ENCODE measurements around the gene ARHGAP32.

The ARHGAP32 gene

GRCh38 chr11:128936606-128937251, 255.4 kb downstream of the ARHGAP32 start:
- Histone ChIP-seq H3K4me1 (ENCODE audit: control insufficient read depth, low read depth, low read length) (peaks cover 15% of the 10 kb centered on the region), H3K9me3 (ENCODE audit: control insufficient read depth, low read depth, low read length) (no peaks in the 10 kb centered on the region), H3K27me3 (ENCODE audit: control insufficient read depth, insufficient read depth, low read length) (peaks cover 13% of the 10 kb centered on the region), H3K4me3 (ENCODE audit: low read length) (no peak overlapping the region), H3K27ac (ENCODE audit: low read length) (peak overlapping the region; percentile 78), H3K36me3 (ENCODE audit: control insufficient read depth, low read depth, low read length) (no peaks in the 10 kb centered on the region), H3K9ac (ENCODE audit: low read length) (peak overlapping the region; percentile 42)

GRCh38 chr11:128934926-128935325, 257.2 kb downstream of the ARHGAP32 start:
- Histone ChIP-seq H3K9ac (ENCODE audit: low read length) (no peak overlapping the region), H3K4me1 (ENCODE audit: control insufficient read depth, low read depth, low read length) (peaks cover 17% of the 10 kb centered on the region), H3K4me3 (ENCODE audit: low read length) (no peak overlapping the region), H3K9me3 (ENCODE audit: control insufficient read depth, low read depth, low read length) (no peaks in the 10 kb centered on the region), H3K36me3 (ENCODE audit: control insufficient read depth, low read depth, low read length) (no peaks in the 10 kb centered on the region), H3K27ac (ENCODE audit: low read length) (no peak overlapping the region), H3K27me3 (ENCODE audit: control insufficient read depth, insufficient read depth, low read length) (peaks cover 19% of the 10 kb centered on the region)

- Histone ChIP-seq H3K4me1 (ENCODE audit: control insufficient read depth, low read depth, low read length) (peaks cover 23% of the 10 kb centered on the region), H3K36me3 (ENCODE audit: control insufficient read depth, low read depth, low read length) (no peaks in the 10 kb centered on the region), H3K9ac (ENCODE audit: low read length) (no peak overlapping the region), H3K27ac (ENCODE audit: low read length) (no peak overlapping the region), H3K9me3 (ENCODE audit: control insufficient read depth, low read depth, low read length) (no peaks in the 10 kb centered on the region), H3K27me3 (ENCODE audit: control insufficient read depth, insufficient read depth, low read length) (peaks cover 25% of the 10 kb centered on the region), H3K4me3 (ENCODE audit: low read length) (no peak overlapping the region)
These were observed 257.8 kb downstream of the ARHGAP32 start for GRCh38 chr11:128934351-128934750.

GRCh38 chr11:128933481-128934178, 258.5 kb downstream of the ARHGAP32 start:
- peaks cover 25% of the 10 kb centered on the region for H3K4me1 ChIP-seq (ENCODE audit: control insufficient read depth, low read depth, low read length)
- no peaks in the 10 kb centered on the region for H3K36me3 ChIP-seq (ENCODE audit: control insufficient read depth, low read depth, low read length)
- no peak overlapping the region for H3K4me3 ChIP-seq (ENCODE audit: low read length)
- H3K27ac ChIP-seq (ENCODE audit: low read length): no peak overlapping the region
- H3K9ac ChIP-seq (ENCODE audit: low read length): no peak overlapping the region
- H3K27me3 ChIP-seq (ENCODE audit: control insufficient read depth, insufficient read depth, low read length): peaks cover 32% of the 10 kb centered on the region
- H3K9me3 ChIP-seq (ENCODE audit: control insufficient read depth, low read depth, low read length): no peaks in the 10 kb centered on the region

- no peak overlapping the region for H3K27ac ChIP-seq (ENCODE audit: low read length)
- H3K27me3 ChIP-seq (ENCODE audit: control insufficient read depth, insufficient read depth, low read length): peaks cover 52% of the 10 kb centered on the region
These were observed 260.5 kb downstream of the ARHGAP32 start for GRCh38 chr11:128931668-128932067.

DNA sequence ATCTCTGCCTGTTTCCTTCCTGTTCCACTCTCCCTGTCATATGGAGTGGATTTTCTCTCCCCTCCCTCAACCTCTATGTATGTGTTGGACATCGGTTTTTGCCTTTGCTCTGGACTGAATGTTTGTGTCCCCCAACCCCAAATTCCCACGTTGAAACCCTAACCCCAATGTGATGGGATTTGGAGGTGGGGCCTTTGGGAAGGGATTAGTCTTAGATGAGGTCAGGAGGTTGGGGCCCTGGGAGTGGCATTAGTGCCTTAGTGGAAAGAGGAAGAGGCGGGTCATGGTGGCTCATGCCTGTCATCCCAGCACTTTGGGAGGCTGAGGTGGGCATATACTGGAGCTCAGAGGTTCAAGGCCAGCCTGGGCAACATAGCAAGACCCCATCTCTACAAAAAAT, 261.1 kb downstream of the ARHGAP32 start:
- peaks cover 58% of the 10 kb centered on the region for H3K27me3 ChIP-seq (ENCODE audit: control insufficient read depth, insufficient read depth, low read length)
- no peaks in the 10 kb centered on the region for H3K9me3 ChIP-seq (ENCODE audit: control insufficient read depth, low read depth, low read length)
- no peaks in the 10 kb centered on the region for H3K36me3 ChIP-seq (ENCODE audit: control insufficient read depth, low read depth, low read length)
- H3K27ac ChIP-seq (ENCODE audit: low read length): no peak overlapping the region
- peaks cover 31% of the 10 kb centered on the region for H3K4me1 ChIP-seq (ENCODE audit: control insufficient read depth, low read depth, low read length)
- H3K9ac ChIP-seq (ENCODE audit: low read length): no peak overlapping the region
- no peak overlapping the region for H3K4me3 ChIP-seq (ENCODE audit: low read length)

More at GRCh38 chr11:128931668-128932067, 260.5 kb downstream of the ARHGAP32 start:
- Histone ChIP-seq H3K4me1 (ENCODE audit: control insufficient read depth, low read depth, low read length) (peaks cover 30% of the 10 kb centered on the region), H3K9me3 (ENCODE audit: control insufficient read depth, low read depth, low read length) (no peaks in the 10 kb centered on the region), H3K4me3 (ENCODE audit: low read length) (no peak overlapping the region), H3K9ac (ENCODE audit: low read length) (no peak overlapping the region), H3K36me3 (ENCODE audit: control insufficient read depth, low read depth, low read length) (no peaks in the 10 kb centered on the region)

DNA sequence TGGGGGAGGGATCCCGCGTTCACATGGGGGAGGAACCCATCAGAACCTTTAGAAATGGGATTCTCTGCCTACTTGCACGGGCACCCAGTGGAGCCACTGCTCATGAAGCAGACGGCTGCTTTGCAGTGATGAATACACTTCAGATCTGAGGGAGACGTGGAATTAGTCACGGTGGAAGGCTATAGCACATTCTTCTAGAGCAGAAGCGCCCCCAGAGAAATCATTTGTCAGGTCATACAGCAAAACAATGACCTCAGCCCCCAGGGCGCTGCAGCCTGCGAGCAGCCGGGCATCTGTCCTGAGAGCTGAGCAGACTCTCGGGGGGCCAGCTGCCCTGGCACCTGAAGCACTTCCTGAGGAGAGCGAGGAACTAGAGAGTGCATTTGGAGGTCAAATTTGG, 262.1 kb downstream of the ARHGAP32 start:
- H3K9me3 ChIP-seq (ENCODE audit: control insufficient read depth, low read depth, low read length): no peaks in the 10 kb centered on the region
- peaks cover 35% of the 10 kb centered on the region for H3K4me1 ChIP-seq (ENCODE audit: control insufficient read depth, low read depth, low read length)
- H3K27me3 ChIP-seq (ENCODE audit: control insufficient read depth, insufficient read depth, low read length): peaks cover 69% of the 10 kb centered on the region
- H3K4me3 ChIP-seq (ENCODE audit: low read length): no peak overlapping the region
- H3K36me3 ChIP-seq (ENCODE audit: control insufficient read depth, low read depth, low read length): no peaks in the 10 kb centered on the region
- no peak overlapping the region for H3K27ac ChIP-seq (ENCODE audit: low read length)
- H3K9ac ChIP-seq (ENCODE audit: low read length): no peak overlapping the region

DNA sequence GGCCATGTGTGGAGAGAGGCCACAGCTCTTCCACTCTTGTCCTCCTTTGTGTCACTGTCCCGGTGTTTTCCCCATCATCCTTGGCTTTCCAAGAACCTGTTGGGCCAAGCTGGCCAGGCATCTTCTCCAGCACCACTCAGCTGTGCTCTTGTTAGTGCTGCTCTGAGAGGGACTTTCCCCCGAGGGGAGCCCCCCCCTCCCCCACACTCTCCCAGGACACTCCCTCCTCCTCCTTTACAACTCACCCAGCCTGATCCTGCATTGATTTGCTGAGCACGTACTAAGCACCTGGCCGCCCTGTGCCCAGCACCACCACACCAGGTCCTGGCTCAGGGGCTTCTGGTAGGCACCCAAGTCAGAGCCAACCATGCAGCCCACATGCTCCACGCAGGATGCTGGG, 262.7 kb downstream of the ARHGAP32 start:
- H3K36me3 ChIP-seq (ENCODE audit: control insufficient read depth, low read depth, low read length): no peaks in the 10 kb centered on the region
- no peak overlapping the region for H3K27ac ChIP-seq (ENCODE audit: low read length)
- H3K9ac ChIP-seq (ENCODE audit: low read length): no peak overlapping the region
- H3K4me1 ChIP-seq (ENCODE audit: control insufficient read depth, low read depth, low read length): peaks cover 38% of the 10 kb centered on the region
- peaks cover 73% of the 10 kb centered on the region for H3K27me3 ChIP-seq (ENCODE audit: control insufficient read depth, insufficient read depth, low read length)
- H3K9me3 ChIP-seq (ENCODE audit: control insufficient read depth, low read depth, low read length): no peaks in the 10 kb centered on the region
- H3K4me3 ChIP-seq (ENCODE audit: low read length): no peak overlapping the region

GRCh38 chr11:128928400-128928799, 263.7 kb downstream of the ARHGAP32 start:
- H3K9me3 ChIP-seq (ENCODE audit: control insufficient read depth, low read depth, low read length): no peaks in the 10 kb centered on the region
- H3K9ac ChIP-seq (ENCODE audit: low read length): no peak overlapping the region
- no peak overlapping the region for H3K27ac ChIP-seq (ENCODE audit: low read length)
- peaks cover 72% of the 10 kb centered on the region for H3K27me3 ChIP-seq (ENCODE audit: control insufficient read depth, insufficient read depth, low read length)
- H3K36me3 ChIP-seq (ENCODE audit: control insufficient read depth, low read depth, low read length): no peaks in the 10 kb centered on the region
- no peak overlapping the region for H3K4me3 ChIP-seq (ENCODE audit: low read length)
- peaks cover 38% of the 10 kb centered on the region for H3K4me1 ChIP-seq (ENCODE audit: control insufficient read depth, low read depth, low read length)

- Histone ChIP-seq H3K9me3 (ENCODE audit: control insufficient read depth, low read depth, low read length) (no peaks in the 10 kb centered on the region), H3K36me3 (ENCODE audit: control insufficient read depth, low read depth, low read length) (no peaks in the 10 kb centered on the region), H3K4me3 (ENCODE audit: low read length) (no peak overlapping the region), H3K27ac (ENCODE audit: low read length) (no peak overlapping the region), H3K4me1 (ENCODE audit: control insufficient read depth, low read depth, low read length) (peaks cover 38% of the 10 kb centered on the region), H3K27me3 (ENCODE audit: control insufficient read depth, insufficient read depth, low read length) (peaks cover 68% of the 10 kb centered on the region), H3K9ac (ENCODE audit: low read length) (no peak overlapping the region)
These were observed 264.3 kb downstream of the ARHGAP32 start for GRCh38 chr11:128927683-128928336.

DNA sequence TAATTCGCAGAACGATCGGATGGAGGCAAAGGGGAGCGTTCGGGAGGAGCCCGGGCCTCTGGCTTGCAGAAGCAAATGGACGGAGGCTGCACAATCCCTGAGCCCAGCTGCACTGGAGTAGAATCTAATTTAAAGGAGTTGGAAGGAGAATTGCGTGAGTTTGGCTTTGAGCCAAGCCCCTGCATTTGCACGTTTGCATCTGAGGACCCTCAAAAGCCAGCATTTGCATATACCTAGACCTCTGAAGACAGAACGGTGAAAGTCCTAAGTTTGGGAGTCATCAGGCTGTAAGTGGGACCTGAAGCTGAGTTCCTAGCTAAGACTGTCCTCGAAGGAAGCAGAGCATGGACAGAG, 265.0 kb downstream of the ARHGAP32 start:
- H3K9me3 ChIP-seq (ENCODE audit: control insufficient read depth, low read depth, low read length): no peaks in the 10 kb centered on the region
- H3K4me3 ChIP-seq (ENCODE audit: low read length): no peak overlapping the region
- H3K36me3 ChIP-seq (ENCODE audit: control insufficient read depth, low read depth, low read length): no peaks in the 10 kb centered on the region
- H3K27me3 ChIP-seq (ENCODE audit: control insufficient read depth, insufficient read depth, low read length): peaks cover 63% of the 10 kb centered on the region
- no peak overlapping the region for H3K27ac ChIP-seq (ENCODE audit: low read length)
- H3K9ac ChIP-seq (ENCODE audit: low read length): no peak overlapping the region
- H3K4me1 ChIP-seq (ENCODE audit: control insufficient read depth, low read depth, low read length): peaks cover 38% of the 10 kb centered on the region

All from iPS-18a (cell line).